HepG2 (cell line): ENCODE data around the gene OOSP1.

ENCODE experiments used
- CHD2 ChIP-seq: IDR thresholded peaks from 2 replicates; pipeline ENCODE4 v1.6.1; 2011; ENCODE audit warnings: low read depth, low read length, improper control_type of control experiment
- MXD4 ChIP-seq: IDR thresholded peaks from 2 replicates; pipeline ENCODE4 v1.6.1; 2016; ENCODE audit warnings: mild to moderate bottlenecking, missing biosample characterization, missing genetic modification reagents
- NKX3-1 ChIP-seq: sonication (generic); formaldehyde crosslinking; IDR thresholded peaks from 2 replicates; pipeline ENCODE4 v1.5.0; 2020; ENCODE audit warnings: missing genetic modification reagents
- POLR2A ChIP-seq, 2 experiments: IDR thresholded peaks; 2 replicates each; pipeline ENCODE4 v1.6.1; 2011; ENCODE audit warnings: low read depth in 2 of 2, low read length in 2 of 2, mild to moderate bottlenecking in 1 of 2, moderate library complexity in 1 of 2; ENCODE audit not compliant: insufficient read depth in 1 of 2
- YY1 ChIP-seq: IDR thresholded peaks from 2 replicates; pipeline ENCODE4 v1.6.1; 2011; ENCODE audit warnings: low read length, low read depth, moderate library complexity, mild to moderate bottlenecking; ENCODE audit not compliant: insufficient read depth, insufficient replicate concordance
- ZNF24 ChIP-seq: fragments of 450-650 bp; IDR thresholded peaks from 2 replicates; pipeline ENCODE4 v1.6.1; 2017; ENCODE audit warnings: antibody characterized with exemption, mild to moderate bottlenecking
- TF ChIP-seq, protein P1 (sequence below): sonication (generic); formaldehyde crosslinking; IDR thresholded peaks from 2 replicates; pipeline ENCODE4 v1.5.0; 2020; ENCODE audit warnings: mild to moderate bottlenecking, missing genetic modification reagents, moderate library complexity

GRCh38 chr11:60003729-60004128 is 65.5 kb downstream of the OOSP1 start:
- TF ChIP-seq ZNF24, result no peak
- TF ChIP-seq POLR2A (IDR thresholded peaks at IDR 0.05; ENCODE audit: insufficient read depth in 1 of 2, low read depth in 2 of 2, low read length in 2 of 2), result no peak
- no peak for TF ChIP-seq NKX3-1
- TF ChIP-seq, protein P1, sequence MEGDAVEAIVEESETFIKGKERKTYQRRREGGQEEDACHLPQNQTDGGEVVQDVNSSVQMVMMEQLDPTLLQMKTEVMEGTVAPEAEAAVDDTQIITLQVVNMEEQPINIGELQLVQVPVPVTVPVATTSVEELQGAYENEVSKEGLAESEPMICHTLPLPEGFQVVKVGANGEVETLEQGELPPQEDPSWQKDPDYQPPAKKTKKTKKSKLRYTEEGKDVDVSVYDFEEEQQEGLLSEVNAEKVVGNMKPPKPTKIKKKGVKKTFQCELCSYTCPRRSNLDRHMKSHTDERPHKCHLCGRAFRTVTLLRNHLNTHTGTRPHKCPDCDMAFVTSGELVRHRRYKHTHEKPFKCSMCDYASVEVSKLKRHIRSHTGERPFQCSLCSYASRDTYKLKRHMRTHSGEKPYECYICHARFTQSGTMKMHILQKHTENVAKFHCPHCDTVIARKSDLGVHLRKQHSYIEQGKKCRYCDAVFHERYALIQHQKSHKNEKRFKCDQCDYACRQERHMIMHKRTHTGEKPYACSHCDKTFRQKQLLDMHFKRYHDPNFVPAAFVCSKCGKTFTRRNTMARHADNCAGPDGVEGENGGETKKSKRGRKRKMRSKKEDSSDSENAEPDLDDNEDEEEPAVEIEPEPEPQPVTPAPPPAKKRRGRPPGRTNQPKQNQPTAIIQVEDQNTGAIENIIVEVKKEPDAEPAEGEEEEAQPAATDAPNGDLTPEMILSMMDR (CRISPR knock-in tag), result no peak
- TF ChIP-seq YY1, result no peak
- TF ChIP-seq CHD2, result no peak
- no peak for TF ChIP-seq MXD4 (CRISPR knock-in tag)
